RWPE2 (cell line): Measurements from ENCODE around the gene APOD.

Experiments used
- ATAC-seq: fragments of 200-7000 bp; cut with Tn5 transposase; 3 replicates; pipeline ENCODE4 v1.9.1; 2021; ENCODE audit warnings: low read depth
- DNase-seq: peaks from one replicate; pipeline ENCODE4 v3.0.0-alpha.2; 2020; ENCODE audit warnings: low spot score
- H3K27ac ChIP-seq: fragments of 450-650 bp; 2 replicates; pipeline ENCODE4 v1.5.1; 2017; ENCODE audit warnings: mild to moderate bottlenecking; ENCODE audit not compliant: poor library complexity, severe bottlenecking
- H3K27me3 ChIP-seq: fragments of 250-450 bp; sonication (Bioruptor Pico); 2 replicates; pipeline ENCODE4 v1.5.1; 2021; ENCODE audit warnings: mild to moderate bottlenecking, moderate library complexity; ENCODE audit not compliant: insufficient read depth, poor library complexity, severe bottlenecking
- H3K36me3 ChIP-seq: fragments of 250-450 bp; sonication (Bioruptor Pico); 2 replicates; pipeline ENCODE4 v1.5.1; 2020; ENCODE audit warnings: low read depth, mild to moderate bottlenecking, moderate library complexity
- H3K4me1 ChIP-seq: fragments of 250-450 bp; sonication (Bioruptor Pico); 2 replicates; pipeline ENCODE4 v1.5.1; 2021; ENCODE audit warnings: mild to moderate bottlenecking, moderate library complexity; ENCODE audit not compliant: insufficient read depth, poor library complexity, severe bottlenecking
- H3K4me3 ChIP-seq: fragments of 250-450 bp; sonication (Bioruptor Pico); 2 replicates; pipeline ENCODE4 v1.5.1; 2021; ENCODE audit warnings: mild to moderate bottlenecking, moderate library complexity; ENCODE audit not compliant: severe bottlenecking
- H3K9me3 ChIP-seq: fragments of 250-450 bp; sonication (Bioruptor Pico); 2 replicates; pipeline ENCODE4 v1.5.1; 2021; ENCODE audit warnings: mild to moderate bottlenecking, moderate library complexity; ENCODE audit not compliant: severe bottlenecking
- TF ChIP-seq, protein P1 (sequence below): fragments of 450-650 bp; IDR thresholded peaks from one replicate; pipeline ENCODE4 v1.5.1; 2017; ENCODE audit warnings: mild to moderate bottlenecking, moderate library complexity; ENCODE audit not compliant: poor library complexity, severe bottlenecking

The APOD gene

DNA sequence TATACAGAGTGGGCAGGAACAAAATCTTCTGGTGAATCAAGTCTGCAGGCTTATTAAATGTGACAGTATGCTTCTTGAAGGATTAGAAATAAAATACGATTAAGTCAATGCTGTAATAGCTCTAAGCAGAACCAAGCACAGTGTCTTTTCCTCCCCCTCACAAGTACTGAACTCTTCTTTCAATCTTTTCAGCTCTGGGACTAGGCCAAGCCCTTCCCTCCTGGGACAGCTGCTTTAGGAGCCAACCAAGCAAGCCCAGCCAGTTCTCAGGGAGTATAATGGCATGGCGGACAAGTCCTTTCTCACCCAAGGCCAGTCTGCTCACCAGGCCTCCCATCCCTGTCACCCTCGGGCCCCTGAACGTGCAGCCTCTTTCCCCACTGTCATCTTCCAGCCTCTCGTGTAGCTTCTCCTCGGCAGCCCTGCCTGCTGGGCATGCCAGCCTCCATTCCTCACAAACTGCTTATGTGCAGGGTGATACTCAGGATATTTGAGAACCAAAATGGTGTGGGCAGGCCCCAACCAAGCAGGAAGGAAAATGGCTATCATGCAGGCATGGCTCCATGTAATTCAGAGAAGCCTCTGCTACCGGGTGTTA is 32.3 kb downstream of the APOD start:
- H3K9me3 ChIP-seq = no peaks in the 10 kb centered on the region
- no peaks in the 10 kb centered on the region for H3K27me3 ChIP-seq
- peaks cover 6% of the 10 kb centered on the region for H3K4me1 ChIP-seq
- H3K36me3 ChIP-seq = no peaks in the 10 kb centered on the region
- no peak for DNase-seq
- TF ChIP-seq, protein P1, sequence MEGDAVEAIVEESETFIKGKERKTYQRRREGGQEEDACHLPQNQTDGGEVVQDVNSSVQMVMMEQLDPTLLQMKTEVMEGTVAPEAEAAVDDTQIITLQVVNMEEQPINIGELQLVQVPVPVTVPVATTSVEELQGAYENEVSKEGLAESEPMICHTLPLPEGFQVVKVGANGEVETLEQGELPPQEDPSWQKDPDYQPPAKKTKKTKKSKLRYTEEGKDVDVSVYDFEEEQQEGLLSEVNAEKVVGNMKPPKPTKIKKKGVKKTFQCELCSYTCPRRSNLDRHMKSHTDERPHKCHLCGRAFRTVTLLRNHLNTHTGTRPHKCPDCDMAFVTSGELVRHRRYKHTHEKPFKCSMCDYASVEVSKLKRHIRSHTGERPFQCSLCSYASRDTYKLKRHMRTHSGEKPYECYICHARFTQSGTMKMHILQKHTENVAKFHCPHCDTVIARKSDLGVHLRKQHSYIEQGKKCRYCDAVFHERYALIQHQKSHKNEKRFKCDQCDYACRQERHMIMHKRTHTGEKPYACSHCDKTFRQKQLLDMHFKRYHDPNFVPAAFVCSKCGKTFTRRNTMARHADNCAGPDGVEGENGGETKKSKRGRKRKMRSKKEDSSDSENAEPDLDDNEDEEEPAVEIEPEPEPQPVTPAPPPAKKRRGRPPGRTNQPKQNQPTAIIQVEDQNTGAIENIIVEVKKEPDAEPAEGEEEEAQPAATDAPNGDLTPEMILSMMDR = no peak
- ATAC-seq = no peak
- H3K27ac ChIP-seq = no peak overlapping the region
- no peak overlapping the region for H3K4me3 ChIP-seq

DNA sequence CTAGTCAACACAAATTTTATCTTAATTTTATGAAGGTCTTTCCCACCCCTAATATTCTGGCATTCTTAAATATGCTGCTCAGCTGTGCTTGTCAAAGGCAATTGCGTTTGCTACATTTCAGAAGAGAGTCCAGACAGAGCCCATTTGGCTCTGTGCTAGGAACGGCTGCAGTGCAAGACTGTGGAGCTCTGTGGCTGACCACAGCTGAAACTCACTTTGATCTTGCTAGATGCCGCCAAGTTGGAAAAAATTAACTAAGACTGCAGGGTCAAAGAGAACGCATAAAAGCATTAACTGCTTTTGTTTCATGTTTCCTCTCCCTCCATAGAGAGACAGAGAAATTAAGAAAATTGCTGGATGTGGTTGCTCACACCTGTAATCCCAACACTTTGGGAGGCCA is 33.0 kb downstream of the APOD start:
- ATAC-seq = no peak
- peaks cover 13% of the 10 kb centered on the region for H3K4me1 ChIP-seq
- DNase-seq = no peak

DNA sequence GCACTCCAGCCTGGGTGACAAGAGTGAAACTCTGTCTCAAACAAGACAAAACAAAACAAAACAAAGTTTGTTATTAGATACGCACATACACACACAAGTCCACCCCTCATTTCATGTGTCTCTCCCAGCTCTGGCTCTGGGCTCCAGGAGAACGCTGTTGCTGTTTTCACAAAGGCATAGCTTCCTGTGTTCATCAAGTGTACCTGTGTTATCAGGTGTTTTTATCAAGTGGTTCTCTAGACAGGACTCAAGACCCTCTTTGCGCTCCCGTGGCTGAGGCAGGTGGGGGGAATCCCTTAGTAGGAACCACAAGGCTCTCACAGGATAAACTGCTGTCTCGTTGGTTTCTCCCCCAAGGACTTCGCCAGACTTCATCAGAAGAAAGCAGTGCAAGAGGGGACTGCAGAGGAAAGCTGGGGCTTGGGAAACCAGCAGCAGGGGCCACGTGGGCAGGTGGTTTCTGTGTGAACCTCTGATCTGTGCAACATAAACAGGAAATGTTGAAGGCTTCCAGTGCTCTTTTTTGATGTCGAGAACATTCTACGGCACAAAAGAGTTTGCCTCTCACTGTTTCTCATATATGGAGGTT is 33.7 kb downstream of the APOD start:
- ATAC-seq = no peak
- no peak for DNase-seq
- no peak overlapping the region for H3K4me3 ChIP-seq
- H3K27ac ChIP-seq = no peak overlapping the region
- H3K36me3 ChIP-seq = no peaks in the 10 kb centered on the region
- TF ChIP-seq, protein P1 = no peak
- H3K4me1 ChIP-seq = peaks cover 15% of the 10 kb centered on the region
- no peaks in the 10 kb centered on the region for H3K9me3 ChIP-seq
- no peaks in the 10 kb centered on the region for H3K27me3 ChIP-seq

More for the DNA sequence above, 33.0 kb downstream of the APOD start:
- no peaks in the 10 kb centered on the region for H3K36me3 ChIP-seq
- no peak overlapping the region for H3K27ac ChIP-seq
- no peaks in the 10 kb centered on the region for H3K27me3 ChIP-seq
- TF ChIP-seq, protein P1 = no peak
- H3K9me3 ChIP-seq = no peaks in the 10 kb centered on the region
- no peak overlapping the region for H3K4me3 ChIP-seq

DNA sequence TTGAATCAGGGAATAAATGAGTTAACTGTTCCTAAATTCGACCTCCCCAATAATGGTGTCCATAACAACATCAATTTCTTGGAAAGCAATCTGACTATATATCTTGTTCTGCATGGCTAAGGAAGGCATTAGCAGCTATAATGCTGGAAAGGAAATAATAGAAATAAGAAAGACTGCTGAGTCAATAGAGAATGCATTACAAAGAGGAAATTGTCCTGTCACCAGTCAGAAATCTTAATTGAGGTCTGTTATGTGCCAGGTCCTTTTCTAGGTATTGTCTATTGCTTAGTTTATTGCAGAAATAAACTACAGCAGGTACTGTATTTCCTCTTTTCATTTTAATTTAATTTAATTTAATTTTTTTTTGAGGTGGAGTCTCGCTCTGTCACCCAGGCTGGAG is 34.8 kb downstream of the APOD start:
- Histone ChIP-seq H3K4me1 (peaks cover 15% of the 10 kb centered on the region), H3K9me3 (no peaks in the 10 kb centered on the region), H3K27ac (no peak overlapping the region), H3K4me3 (no peak overlapping the region), H3K27me3 (no peaks in the 10 kb centered on the region), H3K36me3 (no peaks in the 10 kb centered on the region)
- TF ChIP-seq, protein P1 = no peak
- DNase-seq = no peak
- no peak for ATAC-seq

DNA sequence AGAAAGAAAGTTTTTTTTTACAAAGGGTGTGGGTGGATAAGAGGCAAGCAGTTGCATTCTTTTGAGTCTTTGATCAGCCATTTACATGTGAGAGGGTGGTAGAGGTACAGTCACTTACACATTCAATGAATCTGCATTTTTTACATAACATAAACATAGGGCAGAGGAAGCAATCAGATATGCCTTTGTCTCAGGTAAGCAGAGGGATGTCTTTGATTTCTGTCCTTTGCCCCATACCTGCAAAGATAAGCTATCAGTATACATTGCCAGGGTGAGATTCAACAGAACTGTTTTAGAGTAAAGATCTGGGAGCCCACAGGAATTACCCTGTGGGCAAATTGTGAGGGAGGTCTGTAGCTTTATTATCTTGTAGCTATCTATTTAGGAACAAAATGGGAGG is 35.2 kb downstream of the APOD start:
- Histone ChIP-seq H3K9me3 (no peaks in the 10 kb centered on the region), H3K27me3 (no peaks in the 10 kb centered on the region), H3K36me3 (no peaks in the 10 kb centered on the region), H3K4me1 (peaks cover 15% of the 10 kb centered on the region), H3K27ac (no peak overlapping the region), H3K4me3 (no peak overlapping the region)
- TF ChIP-seq, protein P1 = no peak
- ATAC-seq (no peak), DNase-seq (no peak)
